Subcutaneous adipose tissue (tissue), 4 donors: ENCODE results near the gene GPR61. TPM values are rescaled to one million over a fixed set of nuclear protein-coding genes. Genes with fewer than 3 reads are reported as not detected.

ENCODE experiments used
- CTCF ChIP-seq: fragments of 450-650 bp; IDR thresholded peaks from one replicate; pipeline ENCODE4 v1.5.1; 2016; ENCODE audit warnings: low read depth, mild to moderate bottlenecking, control low read depth, antibody characterized with exemption, moderate library complexity
- total RNA-seq, 4 donors: library from RNA; depleted of rRNA; stranded (reverse); fragments of >200 nt; gene quantifications; one replicate each; pipeline ENCODE4 v1.1.0, GENCODE V29; 2016

GPR61 gene
- total RNA-seq, 4 donors from 2014 or later, result not detected

GRCh38 chr1:109578947-109579443 is 39.3 kb downstream of the GPR61 start:
- no peak for TF ChIP-seq CTCF

GRCh38 chr1:109579491-109579890 is 39.8 kb downstream of the GPR61 start:
- TF ChIP-seq CTCF, result no peak

DNA sequence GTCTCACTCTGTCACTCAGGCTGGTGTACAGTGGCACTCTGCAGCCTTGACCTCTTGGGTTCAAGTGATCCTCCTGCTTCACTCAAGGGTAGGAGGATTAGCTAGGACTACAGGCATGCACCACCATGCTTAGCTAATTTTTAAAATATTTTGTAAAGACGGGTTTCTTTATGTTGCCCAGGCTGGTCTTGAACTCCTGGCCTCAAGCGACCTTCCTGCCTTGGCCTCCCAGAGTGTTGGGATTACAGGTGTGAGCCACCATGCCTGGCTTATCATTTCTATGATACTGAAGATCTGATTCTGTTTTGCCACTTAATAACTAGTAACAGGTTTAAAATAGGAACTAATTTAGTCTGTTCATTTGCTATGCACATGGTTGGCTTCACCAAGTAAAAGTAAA is 42.3 kb downstream of the GPR61 start:
- no peak for TF ChIP-seq CTCF

- no peak for TF ChIP-seq CTCF
These were observed 45.1 kb downstream of the GPR61 start for GRCh38 chr1:109584766-109585165.

GRCh38 chr1:109586055-109586454 is 46.4 kb downstream of the GPR61 start:
- TF ChIP-seq CTCF, result no peak

GRCh38 chr1:109589177-109589576 is 49.5 kb downstream of the GPR61 start:
- TF ChIP-seq CTCF, result no peak

DNA sequence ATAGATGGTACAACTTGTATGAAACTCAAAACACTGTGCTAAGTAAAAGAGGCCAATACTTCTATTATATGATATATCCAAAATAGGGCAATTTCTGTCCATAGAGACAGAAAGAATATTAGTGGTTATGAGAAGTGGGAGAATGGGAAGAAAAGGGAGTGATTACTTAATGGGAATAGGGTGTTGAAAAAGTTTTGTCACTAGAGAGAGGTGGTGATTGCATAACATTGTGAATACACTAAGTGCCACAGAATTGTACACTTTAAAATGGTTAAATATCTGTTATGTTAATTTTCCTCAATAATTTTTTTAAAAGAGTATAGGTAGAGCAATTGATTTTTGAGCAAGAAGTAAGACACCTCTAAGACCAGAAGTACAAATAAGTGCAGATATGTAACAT is 50.0 kb downstream of the GPR61 start:
- TF ChIP-seq CTCF, result no peak
